Lung (tissue), 12 donors: ENCODE results near the gene TMEM253. TPM values are rescaled to one million over a fixed set of nuclear protein-coding genes. Genes with fewer than 3 reads are reported as not detected.

Experiments
- ATAC-seq: fragments of 200-7000 bp; cut with Tn5 transposase; one replicate; pipeline ENCODE4 v1.9.1; 2020; ENCODE audit warnings: moderate number of reproducible peaks; ENCODE audit not compliant: insufficient read depth, low FRiP score
- DNase-seq, 3 donors: peaks; one replicate each; pipeline ENCODE4 v3.0.0-alpha.2; 2013 to 2017
- H3K27ac ChIP-seq, 2 donors: one replicate each; pipeline ENCODE4 v1.5.1; 2013; ENCODE audit warnings: mild to moderate bottlenecking in 2 of 2, moderate library complexity in 2 of 2, control low read depth in 1 of 2, inconsistent platforms in 1 of 2, low read depth in 1 of 2, low read length in 1 of 2
- H3K27me3 ChIP-seq, 3 donors: one replicate each; pipeline ENCODE4 v1.5.1; 2013; ENCODE audit warnings: low read length in 2 of 3; ENCODE audit not compliant: control insufficient read depth in 3 of 3, insufficient read depth in 3 of 3
- H3K36me3 ChIP-seq, 4 donors: one replicate each; pipeline ENCODE4 v1.5.1; 2013; ENCODE audit warnings: low read length in 4 of 4, mild to moderate bottlenecking in 1 of 4, moderate library complexity in 1 of 4; ENCODE audit not compliant: control insufficient read depth in 4 of 4, insufficient read depth in 4 of 4
- H3K4me1 ChIP-seq, 5 donors: one replicate each; pipeline ENCODE4 v1.5.1; 2013; ENCODE audit warnings: low read length in 5 of 5, mild to moderate bottlenecking in 2 of 5, moderate library complexity in 1 of 5; ENCODE audit not compliant: control insufficient read depth in 5 of 5, insufficient read depth in 5 of 5
- H3K4me3 ChIP-seq: one replicate; pipeline ENCODE4 v1.5.1; 2013; ENCODE audit warnings: mild to moderate bottlenecking, control low read depth, moderate library complexity
- H3K9ac ChIP-seq, 2 donors: one replicate each; pipeline ENCODE4 v1.5.1; 2013; ENCODE audit warnings: low read length in 2 of 2, control low read depth in 1 of 2; ENCODE audit not compliant: insufficient read depth in 1 of 2
- H3K9me3 ChIP-seq, 4 donors: one replicate each; pipeline ENCODE4 v1.5.1; 2013; ENCODE audit warnings: low read length in 3 of 4, mild to moderate bottlenecking in 1 of 4, moderate library complexity in 1 of 4; ENCODE audit not compliant: control insufficient read depth in 4 of 4, insufficient read depth in 3 of 4
- CTCF ChIP-seq: IDR thresholded peaks from 2 replicates; pipeline ENCODE4 v1.5.1; 2012; ENCODE audit warnings: mild to moderate bottlenecking; ENCODE audit errors: control extremely low read depth, extremely low read depth
- WGBS, 2 donors: extraction: QIAGEN DNeasy Blood & Tissue Kit; methylation state at CpG; one replicate each; pipeline ENCODE4 v1.1.7; 2013; 5-methylcytosine and 5-hydroxymethylcytosine counted together
- polyA plus RNA-seq, 2 donors: library from polyadenylated mRNA; stranded (reverse); fragments of 200-250 nt; gene quantifications; one replicate each; pipeline ENCODE4 v1.2.1, GENCODE V29; 2013
- total RNA-seq, 2 donors: library from RNA; depleted of rRNA in 1 of 2; stranded (reverse); fragments of >200 nt in 1 of 2; gene quantifications; one replicate each; pipeline ENCODE4 v1.2.1, GENCODE V29; 2014 to 2021
- donor health status: control.
- donor health status: control.
- donor health status: Bipolar disorder and iron deficiency.
- donor health status: healthy.
- donor health status: DM: yes; HTN: yes; CAD: no.

The TMEM253 gene
- total and polyA plus RNA-seq, 4 donors, result 0.20 to 0.52 (median 0.34) TPM

- DNase-seq (no peak), ATAC-seq (no peak)
- peaks cover 0 to 2% (median 0%) of the 10 kb centered on the region in 4 donors for H3K9me3 ChIP-seq
- peaks cover 3 to 20% (median 13%) of the 10 kb centered on the region in 5 donors for H3K4me1 ChIP-seq
- no peaks in the 10 kb centered on the region for H3K27me3 ChIP-seq
- no peak overlapping the region for H3K9ac ChIP-seq
- TF ChIP-seq CTCF, result no peak
- H3K36me3 ChIP-seq, result peaks cover 0 to 14% (median 0%) of the 10 kb centered on the region in 4 donors
- 72 to 88% methylated on average over 3 of the region's 3 CpGs for WGBS, 2 donors
- peak overlapping the region in 1 of 2 donors; percentile 19 for H3K27ac ChIP-seq
- no peak overlapping the region for H3K4me3 ChIP-seq
Observed at GRCh38 chr14:21096438-21096837, 4.4 kb upstream of the TMEM253 start.

- Histone ChIP-seq H3K27ac (peak overlapping the region; percentile 3 to 86), H3K4me1 (peaks cover 3 to 20% (median 13%) of the 10 kb centered on the region in 5 donors), H3K36me3 (peaks cover 0 to 8% (median 0%) of the 10 kb centered on the region in 4 donors), H3K9ac (peak overlapping the region; percentile 53 to 70), H3K27me3 (no peaks in the 10 kb centered on the region), H3K9me3 (peaks cover 0 to 1% (median 0%) of the 10 kb centered on the region in 4 donors), H3K4me3 (peak overlapping the region; percentile 15)
- 56 to 73% methylated on average over 10 of the region's 10 CpGs for WGBS, 2 donors
- DNase-seq (peak in 1 of 3 donors; percentile 15), ATAC-seq (no peak)
- no peak for TF ChIP-seq CTCF
Observed at GRCh38 chr14:21096978-21097635, 3.8 kb upstream of the TMEM253 start.

GRCh38 chr14:21097636-21098075, 3.2 kb upstream of the TMEM253 start:
- H3K27me3 ChIP-seq, result no peaks in the 10 kb centered on the region
- DNase-seq (peak; percentile 29 to 47 (median 44)), ATAC-seq (no peak)
- peaks cover 0 to 5% (median 0%) of the 10 kb centered on the region in 4 donors for H3K36me3 ChIP-seq
- no peaks in the 10 kb centered on the region for H3K9me3 ChIP-seq
- H3K27ac ChIP-seq, result peak overlapping the region; percentile 3 to 86
- 0 to 1% methylated on average over 12 to 19 of the region's 19 CpGs for WGBS, 2 donors
- no peak for TF ChIP-seq CTCF
- peaks cover 3 to 25% (median 13%) of the 10 kb centered on the region in 5 donors for H3K4me1 ChIP-seq
- peak overlapping the region; percentile 53 to 70 for H3K9ac ChIP-seq
- peak overlapping the region; percentile 29 for H3K4me3 ChIP-seq
